Thoracic aorta (tissue), 2 donors: ENCODE data around the gene KLF5. TPM values are rescaled to one million over a fixed set of nuclear protein-coding genes. Genes with fewer than 3 reads are reported as not detected.

Experiments used
- ATAC-seq: fragments of 150-250 bp; one replicate; pipeline ENCODE4 v1.8.0; 2017; ENCODE audit warnings: low read depth; ENCODE audit not compliant: insufficient number of reproducible peaks, low FRiP score
- DNase-seq: peaks from one replicate; pipeline ENCODE4 v3.0.0-alpha.2; 2020; ENCODE audit warnings: low spot score
- H3K27ac ChIP-seq, 2 donors: fragments of 200-600 bp; sonication (generic); 1 replicate in 1 of 2; 2 replicates in 1 of 2; pipeline ENCODE4 v1.5.1; 2016; ENCODE audit warnings: mild to moderate bottlenecking in 2 of 2, moderate library complexity in 2 of 2
- H3K27me3 ChIP-seq: fragments of 200-600 bp; sonication (generic); replicated peaks from 2 replicates; pipeline ENCODE4 v1.6.0; 2016; ENCODE audit warnings: mild to moderate bottlenecking; ENCODE audit not compliant: insufficient read depth
- H3K36me3 ChIP-seq: fragments of 200-600 bp; sonication (generic); one replicate; pipeline ENCODE4 v1.5.1; 2016
- H3K4me1 ChIP-seq, 2 donors: fragments of 200-600 bp; sonication (generic); 1 replicate in 1 of 2; 2 replicates in 1 of 2; pipeline versions ENCODE4 v1.5.1 to v1.6.0; 2016; ENCODE audit warnings: low read depth in 2 of 2, mild to moderate bottlenecking in 1 of 2; ENCODE audit not compliant: control insufficient read depth in 1 of 2
- H3K4me3 ChIP-seq: fragments of 200-600 bp; sonication (generic); 2 replicates; pipeline ENCODE4 v1.5.1; 2016; ENCODE audit warnings: mild to moderate bottlenecking
- H3K9me3 ChIP-seq: fragments of 200-600 bp; sonication (generic); 2 replicates; pipeline ENCODE4 v1.5.1; 2016
- CTCF ChIP-seq: fragments of 200-600 bp; sonication (generic); IDR thresholded peaks from one replicate; pipeline ENCODE4 v1.5.1; 2019; ENCODE audit warnings: antibody characterized with exemption
- total RNA-seq, 2 donors: library from RNA; depleted of rRNA; stranded (reverse); fragments of >200 nt; gene quantifications; one replicate each; pipeline versions ENCODE4 v1.1.0 to v1.2.3, GENCODE V29; 2016

Gene KLF5
- total RNA-seq, 2 donors from 2014 or later, result 2.6 to 6.2 TPM

GRCh38 chr13:73034901-73035300 is 23.9 kb upstream of the KLF5 start:
- no peak for DNase-seq
- H3K27me3 ChIP-seq, result no peaks in the 10 kb centered on the region
- H3K4me1 ChIP-seq, result no peaks in the 10 kb centered on the region
- no peak overlapping the region for H3K27ac ChIP-seq
- no peak overlapping the region for H3K4me3 ChIP-seq
- TF ChIP-seq CTCF, result no peak
- H3K9me3 ChIP-seq, result no peaks in the 10 kb centered on the region
- no peak for ATAC-seq
- no peaks in the 10 kb centered on the region for H3K36me3 ChIP-seq

- no peaks in the 10 kb centered on the region for H3K36me3 ChIP-seq
- H3K9me3 ChIP-seq, result no peaks in the 10 kb centered on the region
- DNase-seq (no peak), ATAC-seq (no peak)
- no peak for TF ChIP-seq CTCF
- H3K4me3 ChIP-seq, result no peak overlapping the region
- H3K27ac ChIP-seq, result no peak overlapping the region
- no peaks in the 10 kb centered on the region for H3K27me3 ChIP-seq
- H3K4me1 ChIP-seq, result no peaks in the 10 kb centered on the region
These were observed 23.1 kb upstream of the KLF5 start for GRCh38 chr13:73035660-73036059.

GRCh38 chr13:73036566-73036965 is 22.2 kb upstream of the KLF5 start:
- Histone ChIP-seq H3K27me3 (no peaks in the 10 kb centered on the region), H3K4me3 (no peak overlapping the region), H3K9me3 (no peaks in the 10 kb centered on the region), H3K27ac (no peak overlapping the region), H3K36me3 (no peaks in the 10 kb centered on the region), H3K4me1 (no peaks in the 10 kb centered on the region)
- no peak for DNase-seq
- no peak for ATAC-seq
- no peak for TF ChIP-seq CTCF

- H3K27me3 ChIP-seq, result no peaks in the 10 kb centered on the region
- H3K36me3 ChIP-seq, result no peaks in the 10 kb centered on the region
- H3K4me3 ChIP-seq, result no peak overlapping the region
- H3K4me1 ChIP-seq, result no peaks in the 10 kb centered on the region
- no peak for DNase-seq
- TF ChIP-seq CTCF, result no peak
- no peak for ATAC-seq
- no peaks in the 10 kb centered on the region for H3K9me3 ChIP-seq
- H3K27ac ChIP-seq, result no peak overlapping the region
These were observed 20.7 kb upstream of the KLF5 start for GRCh38 chr13:73038064-73038463.

GRCh38 chr13:73039201-73040108 is 19.4 kb upstream of the KLF5 start:
- DNase-seq, result no peak
- Histone ChIP-seq H3K27ac (no peak overlapping the region), H3K9me3 (no peaks in the 10 kb centered on the region), H3K27me3 (no peaks in the 10 kb centered on the region), H3K36me3 (no peaks in the 10 kb centered on the region), H3K4me1 (no peaks in the 10 kb centered on the region), H3K4me3 (no peak overlapping the region)
- no peak for ATAC-seq
- TF ChIP-seq CTCF, result no peak
